Ascending aorta (tissue), 2 donors: Measurements from ENCODE around the gene RIT1. TPM values are rescaled to one million over a fixed set of nuclear protein-coding genes. Genes with fewer than 3 reads are reported as not detected.

ENCODE experiments used
- DNase-seq, 2 donors: peaks; one replicate each; pipeline ENCODE4 v3.0.0-alpha.2; 2019; ENCODE audit warnings: low spot score in 2 of 2
- H3K27ac ChIP-seq, 2 donors: fragments of 200-600 bp; sonication (generic); one replicate each; pipeline ENCODE4 v1.5.1; 2016 to 2017; ENCODE audit warnings: mild to moderate bottlenecking in 1 of 2
- H3K27me3 ChIP-seq: fragments of 200-600 bp; sonication (generic); one replicate; pipeline ENCODE4 v1.5.1; 2017
- H3K36me3 ChIP-seq, 2 donors: fragments of 200-600 bp; sonication (generic); one replicate each; pipeline ENCODE4 v1.5.1; 2016
- H3K4me1 ChIP-seq, 2 donors: fragments of 200-600 bp; sonication (generic); one replicate each; pipeline ENCODE4 v1.5.1; 2016 to 2017; ENCODE audit warnings: mild to moderate bottlenecking in 1 of 2
- H3K4me3 ChIP-seq, 2 donors: fragments of 200-600 bp; sonication (generic); one replicate each; pipeline ENCODE4 v1.5.1; 2016 to 2017; ENCODE audit warnings: mild to moderate bottlenecking in 1 of 2
- H3K9me3 ChIP-seq, 2 donors: fragments of 200-600 bp; sonication (generic); one replicate each; pipeline ENCODE4 v1.5.1; 2016
- CTCF ChIP-seq, 3 experiments: fragments of 200-600 bp in 2 of 3; fragments of 450-650 bp in 1 of 3; sonication (generic) in 2 of 3; IDR thresholded peaks; one replicate each; pipeline ENCODE4 v1.5.1; 2016 to 2019; ENCODE audit warnings: antibody characterized with exemption in 3 of 3, mild to moderate bottlenecking in 1 of 3, moderate library complexity in 1 of 3
- intact Hi-C: fragments of 100-400 bp; cut with DNase I; formaldehyde crosslinking; loops from one replicate; pipeline ENCODE4 v1.15.1; 2023
- total RNA-seq: library from RNA; depleted of rRNA; stranded (reverse); fragments of >200 nt; gene quantifications from one replicate; pipeline ENCODE4 v1.1.0, GENCODE V29; 2016

The RIT1 gene
- total RNA-seq, 1 donor from 2014 or later = 17.1 TPM

GRCh38 chr1:155951753-155952504 lies 40.8 kb upstream of the RIT1 start:
- Histone ChIP-seq H3K9me3 (no peaks in the 10 kb centered on the region), H3K36me3 (peaks cover 97 to 99% of the 10 kb centered on the region in 2 donors), H3K4me3 (no peak overlapping the region), H3K27me3 (no peaks in the 10 kb centered on the region), H3K27ac (peak overlapping the region; percentile 18 to 59), H3K4me1 (no peaks in the 10 kb centered on the region)
- intact Hi-C loops = loop anchor here (10.0 kb wide), 1 partner anchor 193 kb away; no protein-coding TSS in a partner anchor
- no peak for TF ChIP-seq CTCF (IDR thresholded peaks at IDR 0.05)
- no peak for DNase-seq

- DNase-seq = no peak
- H3K27ac ChIP-seq = no peak overlapping the region
- H3K27me3 ChIP-seq = no peaks in the 10 kb centered on the region
- H3K9me3 ChIP-seq = no peaks in the 10 kb centered on the region
- intact Hi-C loops = loop anchor here (10.0 kb wide), 1 partner anchor 194 kb away; no protein-coding TSS in a partner anchor
- TF ChIP-seq CTCF (IDR thresholded peaks at IDR 0.05) = no peak
- H3K4me1 ChIP-seq = no peaks in the 10 kb centered on the region
- peaks cover 92 to 97% of the 10 kb centered on the region in 2 donors for H3K36me3 ChIP-seq
- H3K4me3 ChIP-seq = no peak overlapping the region
Observed at GRCh38 chr1:155950829-155951228, 39.7 kb upstream of the RIT1 start.

- Histone ChIP-seq H3K9me3 (no peaks in the 10 kb centered on the region), H3K27ac (peak overlapping the region in 1 of 2 donors; percentile 25), H3K4me1 (no peaks in the 10 kb centered on the region), H3K27me3 (no peaks in the 10 kb centered on the region), H3K36me3 (peaks cover 62 to 67% of the 10 kb centered on the region in 2 donors), H3K4me3 (no peak overlapping the region)
- no peak for DNase-seq
- intact Hi-C loops = no loop called here
- TF ChIP-seq CTCF (IDR thresholded peaks at IDR 0.05) = no peak
Observed at GRCh38 chr1:155947741-155948140, 36.6 kb upstream of the RIT1 start.

- no peak for TF ChIP-seq CTCF (IDR thresholded peaks at IDR 0.05)
- Histone ChIP-seq H3K4me1 (no peaks in the 10 kb centered on the region), H3K9me3 (no peaks in the 10 kb centered on the region), H3K4me3 (no peak overlapping the region), H3K27ac (peak overlapping the region in 1 of 2 donors; percentile 25), H3K27me3 (no peaks in the 10 kb centered on the region), H3K36me3 (peaks cover 58 to 62% of the 10 kb centered on the region in 2 donors)
- DNase-seq = no peak
- intact Hi-C loops = no loop called here
Observed at GRCh38 chr1:155947292-155947691, 36.1 kb upstream of the RIT1 start.

- no peak for TF ChIP-seq CTCF (IDR thresholded peaks at IDR 0.05)
- Histone ChIP-seq H3K4me3 (no peak overlapping the region), H3K9me3 (no peaks in the 10 kb centered on the region), H3K36me3 (peaks cover 52 to 57% of the 10 kb centered on the region in 2 donors), H3K27ac (peak overlapping the region; percentile 48 to 59), H3K4me1 (peaks cover 1 to 4% of the 10 kb centered on the region in 2 donors), H3K27me3 (no peaks in the 10 kb centered on the region)
- intact Hi-C loops = no loop called here
- DNase-seq = no peak
Observed at GRCh38 chr1:155946633-155947219, 35.6 kb upstream of the RIT1 start.
